HG02938 (cell line): ENCODE results near the gene TEX36.
A peak's percentile ranks its signal among the peaks of the same experiment; 100 is the strongest.
"Not testable (repeated sequence)": the region's sequence is repeated elsewhere in the genome, so short reads cannot be mapped to it uniquely, and the experiment has no call there.

Experiments used
- ATAC-seq: cut with Tn5 transposase; IDR thresholded peaks from one replicate; pipeline ENCODE4 v1.9.1; 2021; ENCODE audit warnings: mild to moderate bottlenecking, moderate library complexity; ENCODE audit not compliant: unreplicated experiment

TEX36 gene

GRCh38 chr10:125634606-125635005, 48.4 kb downstream of the TEX36 start:
- ATAC-seq: no peak

GRCh38 chr10:125633517-125633999, 49.4 kb downstream of the TEX36 start:
- no peak for ATAC-seq

GRCh38 chr10:125631806-125632205, 51.2 kb downstream of the TEX36 start:
- ATAC-seq: no peak

- peak; percentile 68 for ATAC-seq
Observed at GRCh38 chr10:125629758-125630376, 53.1 kb downstream of the TEX36 start.

- no peak for ATAC-seq
Observed at GRCh38 chr10:125628104-125629049, 54.6 kb downstream of the TEX36 start.

GRCh38 chr10:125627646-125628045, 55.3 kb downstream of the TEX36 start:
- ATAC-seq: no peak

GRCh38 chr10:125626671-125627070, 56.3 kb downstream of the TEX36 start:
- ATAC-seq: no peak

- no peak for ATAC-seq
Observed at GRCh38 chr10:125625586-125625985, 57.4 kb downstream of the TEX36 start.

- no peak for ATAC-seq
Observed at GRCh38 chr10:125624800-125625199, 58.2 kb downstream of the TEX36 start.

- no peak for ATAC-seq
Observed at GRCh38 chr10:125621052-125621451, 61.9 kb downstream of the TEX36 start.

- no peak for ATAC-seq
Observed at GRCh38 chr10:125620401-125620800, 62.6 kb downstream of the TEX36 start.

- not testable (repeated sequence) for ATAC-seq
Observed at GRCh38 chr10:125613062-125613461, 69.9 kb downstream of the TEX36 start.

GRCh38 chr10:125611756-125612155, 71.2 kb downstream of the TEX36 start:
- ATAC-seq: no peak

- ATAC-seq: no peak
Observed at GRCh38 chr10:125611216-125611615, 71.7 kb downstream of the TEX36 start.

- ATAC-seq: no peak
Observed at GRCh38 chr10:125609859-125610258, 73.1 kb downstream of the TEX36 start.

GRCh38 chr10:125608474-125608873, 74.5 kb downstream of the TEX36 start:
- no peak for ATAC-seq

GRCh38 chr10:125607689-125608290, 75.2 kb downstream of the TEX36 start:
- ATAC-seq: no peak

- no peak for ATAC-seq
Observed at GRCh38 chr10:125606414-125607010, 76.5 kb downstream of the TEX36 start.
